SK-N-MC (cell line): Measurements from ENCODE around the gene EDRF1.
"Not testable (repeated sequence)": the region's sequence is repeated elsewhere in the genome, so short reads cannot be mapped to it uniquely, and the experiment has no call there.

Source experiments
- EZH2 ChIP-seq: fragments of 200-600 bp; sonication (generic); IDR thresholded peaks from one replicate; pipeline ENCODE4 v1.6.1; 2017; ENCODE audit warnings: antibody characterized with exemption
- POLR2AphosphoS5 ChIP-seq: IDR thresholded peaks from 2 replicates; pipeline ENCODE4 v1.6.1; 2012; ENCODE audit warnings: mild to moderate bottlenecking, low read depth, low read length, borderline replicate concordance

DNA sequence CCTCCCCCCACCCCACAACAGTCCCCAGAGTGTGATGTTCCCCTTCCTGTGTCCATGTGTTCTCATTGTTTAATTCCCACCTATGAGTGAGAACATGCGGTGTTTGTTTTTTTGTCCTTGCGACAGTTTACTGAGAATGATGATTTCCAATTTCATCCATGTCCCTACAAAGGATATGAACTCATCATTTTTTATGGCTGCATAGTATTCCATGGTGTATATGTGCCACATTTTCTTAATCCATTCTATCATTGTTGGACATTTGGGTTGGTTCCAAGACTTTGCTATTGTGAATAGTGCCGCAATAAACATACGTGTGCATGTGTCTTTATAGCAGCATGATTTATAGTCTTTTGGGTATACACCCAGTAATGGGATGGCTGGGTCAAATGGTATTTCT lies 4.8 kb upstream of the EDRF1 start:
- TF ChIP-seq EZH2, POLR2AphosphoS5: not testable (repeated sequence)
